HG02973 (cell line): Measurements from ENCODE around the gene DHRS7B.
"Not testable (repeated sequence)": the region's sequence is repeated elsewhere in the genome, so short reads cannot be mapped to it uniquely, and the experiment has no call there.

Experiments
- ATAC-seq: cut with Tn5 transposase; IDR thresholded peaks from one replicate; pipeline ENCODE4 v1.9.1; 2021; ENCODE audit warnings: moderate library complexity; ENCODE audit not compliant: unreplicated experiment

The DHRS7B gene

DNA sequence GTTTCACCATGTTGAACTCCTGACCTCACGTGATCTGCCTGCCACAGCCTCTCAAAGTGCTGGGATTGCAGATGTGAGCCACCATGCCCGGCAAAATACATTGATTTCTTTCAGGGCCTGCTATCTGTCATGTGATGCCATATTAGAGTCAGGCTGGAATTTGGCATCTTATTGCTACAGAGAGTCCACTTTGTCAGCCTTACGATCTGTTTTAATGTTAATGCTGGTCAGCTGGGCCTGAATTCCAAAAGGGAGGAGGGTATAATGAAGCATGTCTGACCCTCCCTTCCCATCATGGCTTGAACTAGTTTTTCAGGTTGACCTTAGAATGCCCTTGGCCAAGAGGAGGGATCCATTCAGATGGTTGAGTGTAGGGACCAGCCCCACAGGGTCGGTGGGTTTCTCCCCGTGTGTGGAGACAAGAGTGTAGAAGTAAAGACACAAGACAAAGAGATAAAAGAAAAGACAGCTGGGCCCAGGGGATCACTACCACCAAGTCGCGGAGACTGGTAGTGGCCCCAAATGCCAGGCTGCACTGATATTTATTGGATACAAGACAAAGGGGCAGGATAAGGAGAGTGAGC is 19.6 kb upstream of the DHRS7B start:
- ATAC-seq = not testable (repeated sequence)

- no peak for ATAC-seq
Observed at GRCh38 chr17:21108651-21109050, 18.1 kb upstream of the DHRS7B start.

DNA sequence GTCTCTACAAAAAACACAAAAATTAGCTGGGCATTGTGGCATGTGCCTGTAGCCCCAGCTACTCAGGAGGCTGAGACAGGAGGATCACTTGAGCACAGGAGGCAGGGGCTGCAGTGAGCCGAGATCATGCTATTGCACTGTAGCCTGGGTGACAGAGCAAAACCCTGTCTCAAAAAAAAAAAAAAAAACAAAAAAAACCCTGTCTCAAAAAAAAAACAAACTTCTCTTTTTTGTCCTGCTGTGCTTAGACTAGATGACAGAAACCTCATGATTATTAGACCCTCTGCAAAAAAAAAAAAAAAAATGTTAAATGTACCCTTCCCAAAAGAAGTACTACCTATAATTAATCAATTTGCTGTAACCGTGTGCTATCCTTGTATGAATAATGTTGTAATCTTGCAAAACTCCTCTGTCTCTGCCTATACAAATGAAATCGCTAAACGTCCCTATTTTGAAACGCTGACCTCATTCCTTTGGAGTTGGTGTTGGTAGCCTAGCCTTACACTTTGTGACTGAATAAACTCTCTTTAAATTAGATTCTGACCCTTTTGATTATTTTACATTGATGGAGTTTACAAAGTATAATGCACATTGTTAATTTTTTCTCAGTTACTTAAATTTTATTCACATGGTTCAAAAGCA is 13.6 kb upstream of the DHRS7B start:
- no peak for ATAC-seq

GRCh38 chr17:21113716-21114115 is 13.0 kb upstream of the DHRS7B start:
- no peak for ATAC-seq

GRCh38 chr17:21114791-21115190 is 12.0 kb upstream of the DHRS7B start:
- ATAC-seq = not testable (repeated sequence)

DNA sequence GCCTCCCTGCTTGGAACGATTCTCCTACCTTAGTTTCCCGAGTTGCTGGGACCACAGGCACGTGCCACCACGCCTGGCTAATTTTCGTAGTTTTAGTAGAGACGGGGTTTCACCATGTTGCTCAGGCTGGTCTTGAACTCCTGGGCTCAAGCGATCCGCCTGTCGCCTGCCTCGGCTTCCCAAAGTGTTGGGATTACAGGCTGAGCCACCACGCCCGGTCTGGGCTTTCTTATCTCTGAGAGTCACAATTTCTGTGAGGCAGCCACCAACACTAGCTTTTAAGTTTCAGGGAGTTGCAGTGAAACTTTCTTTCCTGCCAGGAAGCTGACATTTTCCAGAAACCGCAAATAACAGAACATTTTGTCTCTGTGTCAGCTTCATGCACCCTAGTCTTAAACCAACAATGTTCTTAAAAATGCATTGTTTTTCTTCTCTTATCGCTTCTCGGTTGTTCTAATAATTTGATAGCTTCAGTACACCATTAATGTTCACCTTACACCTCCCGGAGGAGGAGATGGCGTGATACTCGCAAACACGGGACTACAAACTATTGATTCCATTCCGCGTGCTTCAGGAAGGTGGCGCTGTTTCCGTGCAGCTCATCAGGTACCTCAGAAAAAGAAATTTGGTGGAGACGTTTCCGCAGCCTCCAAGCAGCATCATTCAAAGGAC is 7.4 kb upstream of the DHRS7B start:
- ATAC-seq = no peak

GRCh38 chr17:21119919-21120249 is 6.9 kb upstream of the DHRS7B start:
- ATAC-seq = no peak

- ATAC-seq = no peak
Observed at GRCh38 chr17:21124086-21124485, 2.7 kb upstream of the DHRS7B start.

- not testable (repeated sequence) for ATAC-seq
Observed at GRCh38 chr17:21124517-21124916, 2.2 kb upstream of the DHRS7B start.

DNA sequence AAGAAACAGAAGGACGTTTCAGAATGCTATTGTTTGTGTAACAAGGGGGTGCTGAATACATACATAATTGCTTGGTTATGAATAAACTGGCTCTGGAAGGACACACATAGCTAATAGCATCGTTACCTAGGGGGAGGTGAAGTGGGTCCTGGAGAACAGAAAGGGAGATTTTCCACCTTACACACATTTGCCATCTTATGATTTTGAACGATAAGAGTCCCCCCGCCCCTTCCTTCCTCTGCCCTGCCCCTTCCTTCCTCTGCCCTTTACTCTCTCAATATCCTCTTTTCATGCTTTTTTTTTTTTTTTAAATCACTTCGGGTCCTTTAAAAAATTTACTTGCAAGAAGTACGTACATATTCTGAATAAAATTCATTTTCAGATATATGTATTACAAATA is 902 bp upstream of the DHRS7B start:
- ATAC-seq = no peak

DNA sequence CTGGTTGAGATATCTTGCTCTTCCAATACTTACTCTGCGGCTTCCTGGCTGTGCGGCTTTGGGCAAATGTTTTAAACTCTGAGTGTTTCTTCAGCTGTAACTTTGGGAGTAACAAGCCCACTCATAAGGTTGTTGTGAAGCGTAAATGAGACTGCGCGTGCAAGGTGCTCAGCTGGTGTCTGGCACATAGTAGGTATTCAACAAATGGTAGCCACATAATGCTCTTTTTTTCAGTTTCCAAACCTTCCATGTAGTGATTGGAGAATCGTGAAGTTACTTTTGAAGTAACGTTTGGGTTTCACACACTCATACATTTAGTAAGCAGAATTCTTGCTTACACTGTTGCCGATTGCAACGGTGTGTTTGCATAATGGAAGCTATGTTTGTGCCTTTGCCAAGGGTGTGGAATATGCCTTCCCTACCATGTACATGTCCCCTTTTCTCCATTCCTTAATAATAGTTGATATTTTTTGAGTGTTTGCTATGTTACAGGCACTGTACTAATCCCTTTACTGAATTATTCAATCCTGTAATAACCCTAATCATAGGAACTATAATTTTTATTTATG is 829 bp downstream of the DHRS7B start:
- no peak for ATAC-seq

DNA sequence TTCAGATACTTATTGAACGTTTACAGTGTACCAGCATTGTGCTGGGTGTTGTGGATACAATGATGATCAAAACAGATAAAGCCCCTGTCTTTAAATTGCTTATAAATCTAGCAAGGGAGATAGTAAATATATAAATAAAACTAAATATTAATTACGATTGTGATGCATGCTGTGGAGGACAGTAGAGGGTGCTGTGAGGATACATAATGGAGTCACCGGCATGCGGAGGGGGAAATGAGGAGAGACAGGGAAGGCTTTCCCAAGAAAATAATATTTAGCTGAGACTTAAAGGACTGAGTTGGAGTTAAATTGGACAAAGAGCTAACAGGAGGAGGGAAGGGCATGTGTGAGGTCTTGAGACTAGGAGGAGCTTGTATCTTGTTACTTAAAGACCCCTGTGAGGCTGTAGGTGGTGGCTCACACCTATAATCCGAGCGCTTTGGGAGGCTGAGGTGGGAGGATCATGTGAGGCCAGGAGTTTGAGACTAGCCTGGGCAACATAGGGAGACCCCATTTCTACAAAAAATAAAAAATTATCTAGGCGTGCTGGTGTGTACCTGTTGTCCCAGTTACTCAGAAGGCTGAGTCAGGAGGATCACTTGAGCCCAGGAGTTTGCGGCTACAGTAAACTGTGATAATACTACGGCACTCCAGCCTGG is 2.4 kb downstream of the DHRS7B start:
- no peak for ATAC-seq

GRCh38 chr17:21131137-21131536 is 4.4 kb downstream of the DHRS7B start:
- ATAC-seq = no peak

DNA sequence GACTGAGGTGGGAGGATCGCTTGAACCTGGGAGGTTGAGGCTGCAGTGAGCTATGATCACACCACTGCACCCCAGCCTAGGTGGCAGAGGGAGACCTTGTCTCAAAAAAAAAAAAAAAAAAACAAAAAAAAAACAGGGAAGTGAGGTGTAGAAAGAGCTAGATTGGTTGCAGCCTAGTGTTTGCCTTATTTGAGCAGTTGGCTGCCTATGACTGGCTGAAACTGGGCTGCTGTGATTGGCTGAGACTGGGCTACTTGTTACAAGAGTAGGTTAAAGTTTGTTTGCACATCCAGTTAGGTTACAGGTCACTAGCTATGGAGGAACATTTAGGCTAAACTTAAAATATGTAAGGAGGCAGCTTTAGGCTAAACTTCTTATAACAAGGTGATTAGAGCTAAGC is 5.7 kb downstream of the DHRS7B start:
- no peak for ATAC-seq

- no peak for ATAC-seq
Observed at GRCh38 chr17:21134559-21134958, 7.8 kb downstream of the DHRS7B start.

GRCh38 chr17:21140911-21141310 is 14.1 kb downstream of the DHRS7B start:
- no peak for ATAC-seq

GRCh38 chr17:21141331-21141730 is 14.6 kb downstream of the DHRS7B start:
- ATAC-seq = no peak

DNA sequence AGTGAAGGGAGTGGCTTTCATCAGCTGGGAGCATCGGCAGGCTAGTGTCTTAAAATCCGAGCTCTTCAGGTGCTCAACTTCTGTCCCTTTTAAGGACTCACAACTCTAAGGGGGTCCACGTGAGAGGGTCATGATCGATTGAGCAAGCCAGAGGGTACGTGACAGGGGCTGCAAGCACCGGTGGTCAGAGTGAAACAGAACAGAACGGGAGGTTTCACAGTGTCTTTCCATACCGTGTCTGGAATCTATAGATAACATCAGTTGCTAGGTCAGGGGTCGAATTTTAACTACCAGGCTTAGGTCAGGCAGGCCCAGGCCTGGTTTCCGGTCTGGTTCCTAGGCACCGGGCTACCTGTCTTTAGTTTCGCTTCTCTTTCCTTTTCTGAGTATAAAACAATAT is 15.3 kb downstream of the DHRS7B start:
- not testable (repeated sequence) for ATAC-seq

DNA sequence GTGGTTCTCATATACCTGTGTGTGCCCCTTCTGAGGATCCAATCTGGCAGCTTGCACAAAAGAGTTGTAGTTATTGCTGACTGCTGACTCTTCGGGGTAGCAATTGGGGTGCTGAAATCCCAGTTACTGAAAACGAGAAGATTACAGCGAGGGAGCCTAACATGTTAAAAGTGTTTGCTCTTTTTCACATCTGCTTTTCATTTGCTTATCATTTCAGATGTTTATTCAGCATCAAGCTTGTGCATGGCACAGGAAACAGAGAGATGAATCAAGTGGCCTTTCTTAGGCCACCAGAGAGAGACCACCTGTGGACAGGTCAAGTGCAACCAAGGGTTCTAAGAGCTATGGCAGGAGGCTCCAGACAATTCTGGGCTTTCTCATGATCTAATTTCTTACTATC is 16.9 kb downstream of the DHRS7B start:
- ATAC-seq = no peak

GRCh38 chr17:21144299-21144698 is 17.5 kb downstream of the DHRS7B start:
- ATAC-seq = not testable (repeated sequence)

- ATAC-seq = no peak
Observed at GRCh38 chr17:21146362-21147015, 19.7 kb downstream of the DHRS7B start.
